ENCODE measurements around the gene PTPRB.

PTPRB gene

DNA sequence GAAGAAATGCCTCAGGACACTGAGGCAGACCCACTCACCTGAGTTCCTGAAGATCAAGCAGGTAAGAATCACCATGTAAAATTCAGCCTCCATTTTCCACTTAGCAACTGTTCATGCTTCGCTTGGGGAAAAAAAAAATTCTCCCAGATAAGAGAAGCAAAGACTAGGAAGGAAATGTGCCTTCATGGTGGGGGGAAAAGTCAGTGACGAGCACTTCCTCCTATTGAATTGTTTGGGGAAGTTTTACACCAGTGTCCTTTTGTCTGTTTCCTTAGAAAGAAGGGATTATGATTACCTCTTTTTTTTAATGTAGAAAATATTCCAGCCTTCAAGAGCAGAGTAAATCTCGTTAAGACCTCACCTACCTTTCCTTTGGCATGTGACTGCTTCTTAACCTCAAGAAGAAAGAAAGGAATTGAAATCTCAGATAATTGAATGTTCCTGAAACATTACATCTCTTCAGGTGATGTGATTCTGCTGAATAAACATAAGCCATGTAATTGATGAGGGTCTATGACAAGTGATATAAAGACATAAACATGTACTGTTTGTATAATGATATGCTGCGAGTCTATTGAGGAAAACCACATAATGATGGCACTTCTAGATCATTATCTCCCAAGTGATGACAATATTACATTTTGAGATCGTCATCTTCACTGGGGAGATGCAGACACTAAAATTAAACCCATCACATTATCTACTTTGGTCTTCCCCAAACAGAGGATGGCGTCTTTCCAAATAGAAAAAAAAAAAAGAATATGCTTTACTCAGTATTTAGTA lies at the start of gene PTPRB:
PTPRB (minus strand) TSS at position 127 of the 783 bp plus-strand sequence; CDS start at position 93, 34 bp downstream.
- no peaks in the 10 kb centered on the region for H3K36me3 ChIP-seq (ENCODE audit: control insufficient read depth in 5 of 5, insufficient read depth in 5 of 5, low read length in 5 of 5)
- H3K27ac ChIP-seq (ENCODE audit: low read depth, low read length), result peak within 1 kb of the TSS; percentile 80
- no peaks in the 10 kb centered on the region for H3K4me1 ChIP-seq (ENCODE audit: control insufficient read depth in 5 of 5, insufficient read depth in 5 of 5, low read length in 5 of 5)
- H3K27me3 ChIP-seq (ENCODE audit: control insufficient read depth in 5 of 5, insufficient read depth in 4 of 5, low read length in 5 of 5), result no peaks in the 10 kb centered on the region
- no peaks in the 10 kb centered on the region for H3K9me3 ChIP-seq (ENCODE audit: control insufficient read depth in 5 of 5, low read length in 5 of 5)
- peak within 1 kb of the TSS in 3 of 5 donors; percentile 29 to 60 (median 59) for H3K9ac ChIP-seq (ENCODE audit: low read length in 5 of 5)
- H3K4me3 ChIP-seq (ENCODE audit: low read depth in 1 of 5, low read length in 5 of 5), result peak within 1 kb of the TSS in 4 of 5 donors; percentile 53 to 76 (median 59)

DNA sequence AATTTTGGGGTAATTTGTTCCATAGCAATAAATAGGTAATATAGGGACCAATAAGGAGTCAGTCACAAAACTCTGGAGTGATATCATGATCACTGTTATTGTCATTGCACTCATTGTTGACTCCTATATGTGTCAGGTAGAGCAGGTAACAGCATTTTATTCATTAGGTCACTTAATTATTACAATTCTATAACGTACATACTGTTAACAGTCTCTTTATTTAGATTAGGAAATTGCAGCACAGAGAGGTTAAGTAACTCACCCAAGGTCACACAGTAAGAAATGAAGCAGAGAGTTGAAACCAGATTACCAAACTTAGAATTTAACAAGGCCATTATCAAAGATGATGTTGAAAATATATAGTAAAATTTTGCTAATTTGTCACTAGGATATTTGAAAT lies 49.7 kb upstream of the PTPRB start:
- Histone ChIP-seq H3K27me3 (ENCODE audit: control insufficient read depth in 5 of 5, insufficient read depth in 4 of 5, low read length in 5 of 5) (no peaks in the 10 kb centered on the region), H3K9me3 (ENCODE audit: control insufficient read depth in 5 of 5, low read length in 5 of 5) (no peaks in the 10 kb centered on the region), H3K27ac (ENCODE audit: low read depth, low read length) (no peak overlapping the region), H3K36me3 (ENCODE audit: control insufficient read depth in 5 of 5, insufficient read depth in 5 of 5, low read length in 5 of 5) (no peaks in the 10 kb centered on the region), H3K9ac (ENCODE audit: low read length in 5 of 5) (no peak overlapping the region), H3K4me3 (ENCODE audit: low read depth in 1 of 5, low read length in 5 of 5) (no peak overlapping the region), H3K4me1 (ENCODE audit: control insufficient read depth in 5 of 5, insufficient read depth in 5 of 5, low read length in 5 of 5) (peaks cover 0 to 10% (median 0%) of the 10 kb centered on the region in 5 donors)

DNA sequence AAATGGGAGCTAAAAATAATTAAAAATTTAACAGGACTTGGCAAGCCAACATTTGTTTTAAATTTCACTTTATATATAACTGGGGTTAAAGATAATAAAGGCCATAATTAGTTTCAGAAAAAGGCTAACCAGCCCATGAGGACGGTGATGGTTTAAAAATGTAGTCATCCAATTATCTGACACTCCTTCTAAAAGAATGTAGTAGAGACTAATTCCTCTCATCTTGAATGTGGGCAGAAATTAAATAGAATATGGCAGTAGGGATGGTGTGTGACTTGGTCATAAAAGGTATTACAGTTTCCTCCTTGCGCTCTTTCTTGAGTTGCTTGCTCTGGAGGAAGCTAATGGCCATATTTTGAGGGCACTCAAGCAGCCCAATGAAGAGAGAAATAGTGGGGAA lies 49.1 kb upstream of the PTPRB start:
- H3K4me3 ChIP-seq (ENCODE audit: low read depth in 1 of 5, low read length in 5 of 5), result no peak overlapping the region
- H3K27ac ChIP-seq (ENCODE audit: low read depth, low read length), result no peak overlapping the region
- H3K36me3 ChIP-seq (ENCODE audit: control insufficient read depth in 5 of 5, insufficient read depth in 5 of 5, low read length in 5 of 5), result no peaks in the 10 kb centered on the region
- no peak overlapping the region for H3K9ac ChIP-seq (ENCODE audit: low read length in 5 of 5)
- H3K27me3 ChIP-seq (ENCODE audit: control insufficient read depth in 5 of 5, insufficient read depth in 4 of 5, low read length in 5 of 5), result no peaks in the 10 kb centered on the region
- peaks cover 0 to 5% (median 0%) of the 10 kb centered on the region in 5 donors for H3K4me1 ChIP-seq (ENCODE audit: control insufficient read depth in 5 of 5, insufficient read depth in 5 of 5, low read length in 5 of 5)
- no peaks in the 10 kb centered on the region for H3K9me3 ChIP-seq (ENCODE audit: control insufficient read depth in 5 of 5, low read length in 5 of 5)

DNA sequence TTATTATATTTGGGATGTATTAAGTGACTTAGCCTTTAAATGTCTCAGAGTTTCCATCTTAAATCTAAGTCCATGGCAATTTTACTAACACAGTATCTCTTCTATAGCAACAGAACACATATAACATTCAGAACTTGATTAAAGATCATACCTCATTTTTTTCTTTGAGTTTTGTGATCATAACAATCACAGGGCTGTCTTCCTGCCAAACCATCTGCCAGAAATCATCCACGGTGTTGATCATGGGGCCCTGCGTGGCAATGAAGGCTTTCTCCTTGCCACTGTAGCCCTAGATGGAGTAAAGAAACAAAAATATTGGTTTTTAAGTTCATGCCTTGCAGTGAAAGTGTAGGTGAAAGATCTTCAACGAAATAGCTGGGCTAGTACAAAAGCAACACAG lies 46.7 kb upstream of the PTPRB start:
- Histone ChIP-seq H3K9ac (ENCODE audit: low read length in 5 of 5) (no peak overlapping the region), H3K4me1 (ENCODE audit: control insufficient read depth in 5 of 5, insufficient read depth in 5 of 5, low read length in 5 of 5) (no peaks in the 10 kb centered on the region), H3K27ac (ENCODE audit: low read depth, low read length) (no peak overlapping the region), H3K4me3 (ENCODE audit: low read depth in 1 of 5, low read length in 5 of 5) (no peak overlapping the region), H3K9me3 (ENCODE audit: control insufficient read depth in 5 of 5, low read length in 5 of 5) (peaks cover 0 to 7% (median 0%) of the 10 kb centered on the region in 5 donors), H3K27me3 (ENCODE audit: control insufficient read depth in 5 of 5, insufficient read depth in 4 of 5, low read length in 5 of 5) (no peaks in the 10 kb centered on the region), H3K36me3 (ENCODE audit: control insufficient read depth in 5 of 5, insufficient read depth in 5 of 5, low read length in 5 of 5) (no peaks in the 10 kb centered on the region)

DNA sequence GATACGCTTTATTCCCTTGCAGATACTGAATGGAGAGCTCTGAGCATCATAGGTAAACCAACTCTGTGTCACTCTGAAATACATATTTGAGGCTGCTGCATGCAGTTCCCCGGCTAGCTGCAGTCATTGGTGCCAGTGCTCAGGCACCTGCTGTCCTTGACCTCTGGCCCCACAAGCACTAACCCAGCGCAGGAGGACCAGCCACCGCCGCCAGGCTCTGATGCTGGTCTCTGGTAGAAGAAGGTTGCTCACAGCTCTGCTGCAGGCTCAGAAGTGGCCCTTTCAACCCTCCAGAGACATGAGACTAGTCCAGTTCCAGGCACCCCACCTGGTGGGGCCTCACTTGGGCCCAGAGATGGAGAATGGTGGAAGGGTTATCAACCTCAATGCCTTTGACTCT lies 34.5 kb upstream of the PTPRB start:
- no peaks in the 10 kb centered on the region for H3K27me3 ChIP-seq (ENCODE audit: control insufficient read depth in 5 of 5, insufficient read depth in 4 of 5, low read length in 5 of 5)
- no peaks in the 10 kb centered on the region for H3K9me3 ChIP-seq (ENCODE audit: control insufficient read depth in 5 of 5, low read length in 5 of 5)
- H3K9ac ChIP-seq (ENCODE audit: low read length in 5 of 5), result no peak overlapping the region
- H3K4me3 ChIP-seq (ENCODE audit: low read depth in 1 of 5, low read length in 5 of 5), result no peak overlapping the region
- H3K27ac ChIP-seq (ENCODE audit: low read depth, low read length), result no peak overlapping the region
- H3K4me1 ChIP-seq (ENCODE audit: control insufficient read depth in 5 of 5, insufficient read depth in 5 of 5, low read length in 5 of 5), result peaks cover 0 to 13% (median 2%) of the 10 kb centered on the region in 5 donors
- H3K36me3 ChIP-seq (ENCODE audit: control insufficient read depth in 5 of 5, insufficient read depth in 5 of 5, low read length in 5 of 5), result no peaks in the 10 kb centered on the region

DNA sequence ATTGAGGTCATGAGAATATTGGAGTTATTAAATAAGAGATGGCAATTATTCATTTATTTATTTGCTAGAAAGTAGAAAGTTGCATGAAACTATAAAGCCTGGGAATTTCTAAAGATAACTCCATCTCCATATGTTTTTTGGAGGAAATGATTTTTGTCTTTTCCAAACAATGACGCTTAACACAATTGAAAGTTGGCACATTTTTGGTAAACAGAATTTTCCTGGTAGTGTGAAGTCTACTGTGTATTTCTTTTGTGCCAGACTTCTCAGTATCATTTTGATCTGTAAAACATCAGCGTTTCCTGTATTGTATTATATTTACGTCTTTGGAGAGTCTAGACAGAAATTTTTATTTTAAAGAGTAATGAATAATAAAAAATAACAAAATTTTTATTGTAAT lies 33.7 kb upstream of the PTPRB start:
- no peaks in the 10 kb centered on the region for H3K9me3 ChIP-seq (ENCODE audit: control insufficient read depth in 5 of 5, low read length in 5 of 5)
- no peaks in the 10 kb centered on the region for H3K27me3 ChIP-seq (ENCODE audit: control insufficient read depth in 5 of 5, insufficient read depth in 4 of 5, low read length in 5 of 5)
- no peak overlapping the region for H3K9ac ChIP-seq (ENCODE audit: low read length in 5 of 5)
- H3K4me1 ChIP-seq (ENCODE audit: control insufficient read depth in 5 of 5, insufficient read depth in 5 of 5, low read length in 5 of 5), result peaks cover 0 to 13% (median 2%) of the 10 kb centered on the region in 5 donors
- no peak overlapping the region for H3K27ac ChIP-seq (ENCODE audit: low read depth, low read length)
- no peak overlapping the region for H3K4me3 ChIP-seq (ENCODE audit: low read depth in 1 of 5, low read length in 5 of 5)
- H3K36me3 ChIP-seq (ENCODE audit: control insufficient read depth in 5 of 5, insufficient read depth in 5 of 5, low read length in 5 of 5), result no peaks in the 10 kb centered on the region

DNA sequence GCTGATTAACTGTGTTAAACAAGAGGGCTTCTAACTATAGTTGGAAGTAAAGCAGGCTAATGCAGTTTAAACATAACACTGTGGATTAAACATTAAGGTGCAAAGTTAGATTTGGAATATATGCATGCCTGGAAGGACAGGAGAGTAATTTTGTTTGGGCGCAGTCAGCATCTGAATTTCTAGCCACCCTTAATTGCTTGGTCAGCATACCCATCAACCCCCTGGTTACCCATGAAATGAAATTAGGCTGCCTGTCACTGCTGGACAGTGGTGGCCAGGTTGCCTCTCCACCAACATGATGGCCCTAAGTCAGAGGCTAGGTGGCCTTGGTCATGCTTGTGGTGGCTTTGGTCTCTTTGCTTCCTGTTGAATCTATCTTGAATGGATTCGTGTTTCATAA lies 30.0 kb upstream of the PTPRB start:
- H3K9me3 ChIP-seq (ENCODE audit: control insufficient read depth in 5 of 5, low read length in 5 of 5), result no peaks in the 10 kb centered on the region
- H3K9ac ChIP-seq (ENCODE audit: low read length in 5 of 5), result no peak overlapping the region
- no peak overlapping the region for H3K27ac ChIP-seq (ENCODE audit: low read depth, low read length)
- H3K36me3 ChIP-seq (ENCODE audit: control insufficient read depth in 5 of 5, insufficient read depth in 5 of 5, low read length in 5 of 5), result no peaks in the 10 kb centered on the region
- H3K27me3 ChIP-seq (ENCODE audit: control insufficient read depth in 5 of 5, insufficient read depth in 4 of 5, low read length in 5 of 5), result no peaks in the 10 kb centered on the region
- peaks cover 0 to 13% (median 2%) of the 10 kb centered on the region in 5 donors for H3K4me1 ChIP-seq (ENCODE audit: control insufficient read depth in 5 of 5, insufficient read depth in 5 of 5, low read length in 5 of 5)
- H3K4me3 ChIP-seq (ENCODE audit: low read depth in 1 of 5, low read length in 5 of 5), result no peak overlapping the region

DNA sequence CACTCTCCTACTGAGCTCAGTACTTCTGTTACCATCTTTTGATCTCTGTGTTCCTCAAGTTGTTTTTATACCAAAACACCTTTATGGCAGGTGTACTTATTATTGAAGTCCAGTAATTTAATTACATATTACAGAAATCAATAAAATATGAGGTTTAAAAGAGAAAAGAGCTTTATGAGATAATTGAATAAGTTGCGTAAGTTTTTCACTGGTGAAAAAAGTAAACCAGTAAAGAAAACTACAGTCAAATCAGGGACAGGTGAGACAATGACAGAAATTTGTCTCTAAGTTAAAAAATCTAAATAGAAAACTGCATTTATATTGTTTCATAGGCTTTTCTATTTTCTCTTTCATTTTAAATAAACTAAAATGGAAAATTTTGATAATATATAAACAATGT lies 29.1 kb upstream of the PTPRB start:
- no peaks in the 10 kb centered on the region for H3K36me3 ChIP-seq (ENCODE audit: control insufficient read depth in 5 of 5, insufficient read depth in 5 of 5, low read length in 5 of 5)
- H3K9me3 ChIP-seq (ENCODE audit: control insufficient read depth in 5 of 5, low read length in 5 of 5), result no peaks in the 10 kb centered on the region
- no peak overlapping the region for H3K27ac ChIP-seq (ENCODE audit: low read depth, low read length)
- peaks cover 0 to 13% (median 0%) of the 10 kb centered on the region in 5 donors for H3K4me1 ChIP-seq (ENCODE audit: control insufficient read depth in 5 of 5, insufficient read depth in 5 of 5, low read length in 5 of 5)
- H3K27me3 ChIP-seq (ENCODE audit: control insufficient read depth in 5 of 5, insufficient read depth in 4 of 5, low read length in 5 of 5), result no peaks in the 10 kb centered on the region
- H3K9ac ChIP-seq (ENCODE audit: low read length in 5 of 5), result no peak overlapping the region
- no peak overlapping the region for H3K4me3 ChIP-seq (ENCODE audit: low read depth in 1 of 5, low read length in 5 of 5)

DNA sequence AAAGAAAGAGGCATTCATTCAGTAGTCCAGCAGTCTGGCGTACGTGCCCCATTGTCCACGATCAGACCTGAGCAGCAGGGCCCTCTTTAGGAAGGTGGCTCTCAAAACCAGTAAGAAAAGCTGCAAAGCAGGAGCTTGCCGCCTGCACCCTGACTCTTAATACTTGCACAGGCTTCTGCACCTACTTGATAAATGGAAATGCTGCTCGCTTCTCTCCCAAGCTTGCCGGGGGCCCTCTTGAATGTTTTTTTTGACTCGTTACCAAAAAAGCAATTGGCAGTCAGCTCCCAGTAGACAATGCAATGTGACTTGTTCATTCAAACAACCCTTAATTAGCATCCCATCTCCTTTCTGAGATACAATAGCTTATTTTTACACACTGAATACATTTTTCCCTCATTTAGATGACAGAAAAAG lies 27.2 kb upstream of the PTPRB start:
- Histone ChIP-seq H3K4me1 (ENCODE audit: control insufficient read depth in 5 of 5, insufficient read depth in 5 of 5, low read length in 5 of 5) (peaks cover 0 to 11% (median 0%) of the 10 kb centered on the region in 5 donors), H3K9me3 (ENCODE audit: control insufficient read depth in 5 of 5, low read length in 5 of 5) (no peaks in the 10 kb centered on the region), H3K27ac (ENCODE audit: low read depth, low read length) (no peak overlapping the region), H3K4me3 (ENCODE audit: low read depth in 1 of 5, low read length in 5 of 5) (no peak overlapping the region), H3K27me3 (ENCODE audit: control insufficient read depth in 5 of 5, insufficient read depth in 4 of 5, low read length in 5 of 5) (no peaks in the 10 kb centered on the region), H3K36me3 (ENCODE audit: control insufficient read depth in 5 of 5, insufficient read depth in 5 of 5, low read length in 5 of 5) (no peaks in the 10 kb centered on the region), H3K9ac (ENCODE audit: low read length in 5 of 5) (no peak overlapping the region)

DNA sequence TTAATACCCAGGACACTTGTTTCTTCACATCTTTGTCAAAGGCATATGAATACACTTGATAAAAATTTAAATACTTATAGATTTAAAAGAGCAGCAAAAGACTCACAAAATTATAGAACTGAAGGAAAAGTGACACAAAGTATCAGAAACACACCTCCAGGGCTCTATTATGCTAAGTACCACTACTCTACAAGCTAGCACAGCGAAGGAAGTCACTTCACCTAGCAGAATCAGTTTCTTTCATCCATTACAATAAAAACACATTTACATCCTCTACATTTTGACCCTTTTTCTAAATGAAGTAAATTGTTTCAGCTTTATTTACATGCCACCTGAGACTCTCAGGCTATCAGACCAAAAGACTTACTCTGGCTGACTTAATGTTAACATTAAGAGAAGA lies 26.6 kb upstream of the PTPRB start:
- Histone ChIP-seq H3K9me3 (ENCODE audit: control insufficient read depth in 5 of 5, low read length in 5 of 5) (no peaks in the 10 kb centered on the region), H3K9ac (ENCODE audit: low read length in 5 of 5) (no peak overlapping the region), H3K4me1 (ENCODE audit: control insufficient read depth in 5 of 5, insufficient read depth in 5 of 5, low read length in 5 of 5) (peaks cover 0 to 11% (median 0%) of the 10 kb centered on the region in 5 donors), H3K27me3 (ENCODE audit: control insufficient read depth in 5 of 5, insufficient read depth in 4 of 5, low read length in 5 of 5) (no peaks in the 10 kb centered on the region), H3K27ac (ENCODE audit: low read depth, low read length) (no peak overlapping the region), H3K4me3 (ENCODE audit: low read depth in 1 of 5, low read length in 5 of 5) (no peak overlapping the region), H3K36me3 (ENCODE audit: control insufficient read depth in 5 of 5, insufficient read depth in 5 of 5, low read length in 5 of 5) (no peaks in the 10 kb centered on the region)
